PFSK-1 (cell line): ENCODE results near the gene SDK1.

Experiments used
- POLR2AphosphoS5 ChIP-seq: IDR thresholded peaks from 2 replicates; pipeline ENCODE4 v1.6.1; 2012; ENCODE audit warnings: low read depth, mild to moderate bottlenecking, control low read depth, low read length, moderate library complexity
- SIN3A ChIP-seq: IDR thresholded peaks from 2 replicates; pipeline ENCODE4 v1.6.1; 2012; ENCODE audit warnings: mild to moderate bottlenecking, low read length, moderate library complexity, borderline replicate concordance; ENCODE audit not compliant: insufficient read depth
- TAF1 ChIP-seq: IDR thresholded peaks from 2 replicates; pipeline ENCODE4 v1.6.1; 2012; ENCODE audit warnings: low read length, control low read depth, borderline replicate concordance; ENCODE audit not compliant: insufficient read depth
- TF ChIP-seq, protein P1 (sequence below), 2 experiments: IDR thresholded peaks; 2 replicates each; pipeline versions ENCODE4 v1.6.1 to v1.8.0; 2011 to 2012; ENCODE audit warnings: low read depth in 2 of 2, low read length in 2 of 2, control low read depth in 1 of 2, inconsistent platforms in 1 of 2, mild to moderate bottlenecking in 1 of 2, moderate library complexity in 1 of 2; ENCODE audit not compliant: insufficient read depth in 1 of 2

GRCh38 chr7:3738964-3739363, 437.9 kb downstream of the SDK1 start:
- TF ChIP-seq TAF1 (no peak), POLR2AphosphoS5 (no peak), SIN3A (no peak)
- TF ChIP-seq, protein P1, sequence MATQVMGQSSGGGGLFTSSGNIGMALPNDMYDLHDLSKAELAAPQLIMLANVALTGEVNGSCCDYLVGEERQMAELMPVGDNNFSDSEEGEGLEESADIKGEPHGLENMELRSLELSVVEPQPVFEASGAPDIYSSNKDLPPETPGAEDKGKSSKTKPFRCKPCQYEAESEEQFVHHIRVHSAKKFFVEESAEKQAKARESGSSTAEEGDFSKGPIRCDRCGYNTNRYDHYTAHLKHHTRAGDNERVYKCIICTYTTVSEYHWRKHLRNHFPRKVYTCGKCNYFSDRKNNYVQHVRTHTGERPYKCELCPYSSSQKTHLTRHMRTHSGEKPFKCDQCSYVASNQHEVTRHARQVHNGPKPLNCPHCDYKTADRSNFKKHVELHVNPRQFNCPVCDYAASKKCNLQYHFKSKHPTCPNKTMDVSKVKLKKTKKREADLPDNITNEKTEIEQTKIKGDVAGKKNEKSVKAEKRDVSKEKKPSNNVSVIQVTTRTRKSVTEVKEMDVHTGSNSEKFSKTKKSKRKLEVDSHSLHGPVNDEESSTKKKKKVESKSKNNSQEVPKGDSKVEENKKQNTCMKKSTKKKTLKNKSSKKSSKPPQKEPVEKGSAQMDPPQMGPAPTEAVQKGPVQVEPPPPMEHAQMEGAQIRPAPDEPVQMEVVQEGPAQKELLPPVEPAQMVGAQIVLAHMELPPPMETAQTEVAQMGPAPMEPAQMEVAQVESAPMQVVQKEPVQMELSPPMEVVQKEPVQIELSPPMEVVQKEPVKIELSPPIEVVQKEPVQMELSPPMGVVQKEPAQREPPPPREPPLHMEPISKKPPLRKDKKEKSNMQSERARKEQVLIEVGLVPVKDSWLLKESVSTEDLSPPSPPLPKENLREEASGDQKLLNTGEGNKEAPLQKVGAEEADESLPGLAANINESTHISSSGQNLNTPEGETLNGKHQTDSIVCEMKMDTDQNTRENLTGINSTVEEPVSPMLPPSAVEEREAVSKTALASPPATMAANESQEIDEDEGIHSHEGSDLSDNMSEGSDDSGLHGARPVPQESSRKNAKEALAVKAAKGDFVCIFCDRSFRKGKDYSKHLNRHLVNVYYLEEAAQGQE (IDR thresholded peaks at IDR 0.05; ENCODE audit: insufficient read depth in 1 of 2, low read depth in 2 of 2, low read length in 2 of 2): no peak
